ENCODE results near the gene CDCA4. TPM values are rescaled to one million over a fixed set of nuclear protein-coding genes. Genes with fewer than 3 reads are reported as not detected.

The CDCA4 gene
- total RNA-seq, 1 donor from 2014 or later: 50.8 TPM

DNA sequence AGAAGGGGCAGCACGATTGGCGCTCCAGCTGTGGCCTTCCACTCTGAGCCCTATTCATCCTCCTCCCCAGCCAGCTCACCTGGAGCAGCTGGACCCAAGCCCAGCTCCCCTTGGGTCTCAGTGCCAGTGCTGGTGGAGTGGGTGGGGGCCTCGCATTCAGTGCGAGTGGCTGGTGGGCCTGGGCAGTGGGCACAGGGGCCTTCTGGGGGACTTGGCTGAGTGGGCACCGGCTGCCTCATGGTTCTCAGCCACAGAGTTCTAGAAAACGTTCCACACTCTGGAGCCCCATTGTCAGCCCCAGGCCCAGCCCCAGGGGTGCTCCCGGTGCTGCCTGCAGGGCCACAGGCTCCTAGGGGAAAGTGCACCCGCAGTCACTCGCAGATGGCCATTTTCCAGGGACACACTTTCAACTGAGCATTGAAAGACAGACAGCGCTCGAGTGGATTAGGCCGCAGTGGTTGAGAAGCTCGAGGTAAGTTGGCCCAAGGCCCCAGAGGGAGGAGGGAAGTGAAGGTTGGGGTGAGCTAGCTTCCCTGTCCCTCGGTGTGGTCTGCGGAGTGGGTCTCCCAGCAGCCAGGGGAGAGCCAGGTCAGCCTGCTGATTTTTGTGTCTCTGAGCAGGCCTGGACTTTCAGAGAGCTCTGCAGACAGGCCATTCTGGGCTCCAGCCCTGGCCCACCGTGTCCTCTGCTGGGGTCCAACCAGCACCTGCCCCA is 31.5 kb downstream of the CDCA4 start:
- DNase-seq (ENCODE audit: low read depth) (no peak), FAIRE-seq (no peak)
- Histone ChIP-seq H3K36me3 (ENCODE audit: control insufficient read depth, insufficient read depth, low read length) (peaks cover 9% of the 10 kb centered on the region), H3K27me3 (ENCODE audit: control insufficient read depth, insufficient read depth, low read length) (no peaks in the 10 kb centered on the region), H3K4me3 (ENCODE audit: low read depth, low read length) (no peak overlapping the region)
- TF ChIP-seq, protein P1, sequence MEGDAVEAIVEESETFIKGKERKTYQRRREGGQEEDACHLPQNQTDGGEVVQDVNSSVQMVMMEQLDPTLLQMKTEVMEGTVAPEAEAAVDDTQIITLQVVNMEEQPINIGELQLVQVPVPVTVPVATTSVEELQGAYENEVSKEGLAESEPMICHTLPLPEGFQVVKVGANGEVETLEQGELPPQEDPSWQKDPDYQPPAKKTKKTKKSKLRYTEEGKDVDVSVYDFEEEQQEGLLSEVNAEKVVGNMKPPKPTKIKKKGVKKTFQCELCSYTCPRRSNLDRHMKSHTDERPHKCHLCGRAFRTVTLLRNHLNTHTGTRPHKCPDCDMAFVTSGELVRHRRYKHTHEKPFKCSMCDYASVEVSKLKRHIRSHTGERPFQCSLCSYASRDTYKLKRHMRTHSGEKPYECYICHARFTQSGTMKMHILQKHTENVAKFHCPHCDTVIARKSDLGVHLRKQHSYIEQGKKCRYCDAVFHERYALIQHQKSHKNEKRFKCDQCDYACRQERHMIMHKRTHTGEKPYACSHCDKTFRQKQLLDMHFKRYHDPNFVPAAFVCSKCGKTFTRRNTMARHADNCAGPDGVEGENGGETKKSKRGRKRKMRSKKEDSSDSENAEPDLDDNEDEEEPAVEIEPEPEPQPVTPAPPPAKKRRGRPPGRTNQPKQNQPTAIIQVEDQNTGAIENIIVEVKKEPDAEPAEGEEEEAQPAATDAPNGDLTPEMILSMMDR (IDR thresholded peaks at IDR 0.05; ENCODE audit: insufficient read depth, low read length, severe bottlenecking): no peak

DNA sequence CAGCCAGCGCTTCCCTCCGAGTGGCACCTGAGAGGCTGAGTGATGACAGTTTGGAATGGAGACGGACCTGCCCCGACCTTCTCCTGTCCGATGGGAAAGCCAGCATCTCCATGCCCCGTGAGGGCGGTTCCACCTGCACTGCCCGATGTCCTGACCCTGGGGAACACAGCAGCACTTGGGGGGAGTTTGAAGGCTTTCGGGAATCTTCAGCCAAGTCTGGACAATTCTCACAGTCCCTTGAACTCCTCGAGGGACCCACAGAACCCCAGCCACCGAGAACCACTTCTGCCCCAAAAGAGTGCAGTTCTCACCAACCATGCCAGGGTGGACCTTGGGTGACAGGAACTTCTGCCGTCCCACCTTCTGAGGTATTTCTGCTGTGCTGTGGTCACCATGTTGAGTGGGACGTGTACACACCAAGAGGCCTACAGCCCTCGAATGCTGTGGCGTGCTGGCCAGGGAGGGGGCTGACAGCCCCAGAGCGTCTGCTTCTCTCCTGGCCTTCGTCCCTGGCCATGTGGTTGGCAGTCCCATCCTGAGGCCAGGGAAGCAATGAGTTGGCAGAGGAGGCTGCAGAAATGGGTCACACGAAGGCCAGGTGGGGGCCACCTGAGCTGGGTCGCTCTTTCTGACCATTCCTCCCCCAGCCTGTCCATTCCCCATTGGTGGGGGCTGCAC is 34.3 kb downstream of the CDCA4 start:
- peak overlapping the region; percentile 74 for H3K4me3 ChIP-seq (ENCODE audit: low read depth, low read length)
- peaks cover 3% of the 10 kb centered on the region for H3K36me3 ChIP-seq (ENCODE audit: control insufficient read depth, insufficient read depth, low read length)
- DNase-seq (ENCODE audit: low read depth): no peak
- TF ChIP-seq, protein P1 (IDR thresholded peaks at IDR 0.05; ENCODE audit: insufficient read depth, low read length, severe bottlenecking): no peak
- no peak for FAIRE-seq
- no peaks in the 10 kb centered on the region for H3K27me3 ChIP-seq (ENCODE audit: control insufficient read depth, insufficient read depth, low read length)

DNA sequence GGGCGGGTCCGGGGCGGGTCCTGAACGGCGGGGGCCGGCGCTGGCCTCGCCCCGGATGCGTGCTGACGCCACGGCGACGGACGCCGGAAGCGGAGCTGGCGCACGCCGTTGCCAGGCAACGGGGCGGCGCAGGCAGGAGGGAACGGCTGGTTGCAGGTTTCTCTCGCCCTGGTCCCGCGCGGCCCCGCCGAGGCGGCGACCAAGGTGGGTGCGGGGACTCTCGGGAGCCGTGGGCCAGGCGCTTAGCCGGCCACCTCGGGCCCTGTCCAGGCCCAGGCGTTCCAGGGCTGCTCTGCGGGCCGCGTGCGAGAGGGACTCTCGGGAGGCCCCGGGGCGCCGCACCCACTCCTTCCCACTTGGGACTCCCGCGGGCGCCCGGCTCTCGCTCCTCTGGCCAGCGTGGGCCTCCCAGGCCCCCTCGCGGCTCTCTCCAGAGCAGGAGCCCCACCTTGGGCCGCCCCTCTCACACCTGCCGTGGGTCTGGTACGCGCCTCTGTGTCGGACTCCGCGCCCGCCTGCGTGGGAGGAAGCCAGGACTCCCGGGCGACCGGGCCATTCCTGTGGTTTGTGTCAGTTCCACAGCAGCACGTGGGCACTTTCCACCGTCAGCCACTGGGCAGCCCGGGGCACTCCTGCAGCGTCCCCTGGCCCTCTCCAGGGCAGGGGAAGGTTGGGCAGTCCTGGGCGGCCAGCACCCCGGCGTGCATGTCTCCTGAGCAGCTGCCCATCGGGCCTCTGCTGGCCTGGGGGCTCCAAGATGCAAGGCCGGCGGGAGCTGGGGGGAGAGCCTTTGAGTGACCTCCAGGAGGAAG is 35.0 kb downstream of the CDCA4 start, which contains the start of gene CLBA1:
Gene CLBA1, plus strand, starts transcription at position 114 of the 812 bp plus-strand sequence. Its CDS starts 644 bp downstream, at position 758.
- H3K4me3 ChIP-seq (ENCODE audit: low read depth, low read length): peak within 1 kb of the TSS; percentile 74
- TF ChIP-seq, protein P1 (IDR thresholded peaks at IDR 0.05; ENCODE audit: insufficient read depth, low read length, severe bottlenecking): peak; percentile 1
- DNase-seq (ENCODE audit: low read depth) (peak; percentile 80), FAIRE-seq (no peak)
- no peaks in the 10 kb centered on the region for H3K27me3 ChIP-seq (ENCODE audit: control insufficient read depth, insufficient read depth, low read length)
- peaks cover 3% of the 10 kb centered on the region for H3K36me3 ChIP-seq (ENCODE audit: control insufficient read depth, insufficient read depth, low read length)

DNA sequence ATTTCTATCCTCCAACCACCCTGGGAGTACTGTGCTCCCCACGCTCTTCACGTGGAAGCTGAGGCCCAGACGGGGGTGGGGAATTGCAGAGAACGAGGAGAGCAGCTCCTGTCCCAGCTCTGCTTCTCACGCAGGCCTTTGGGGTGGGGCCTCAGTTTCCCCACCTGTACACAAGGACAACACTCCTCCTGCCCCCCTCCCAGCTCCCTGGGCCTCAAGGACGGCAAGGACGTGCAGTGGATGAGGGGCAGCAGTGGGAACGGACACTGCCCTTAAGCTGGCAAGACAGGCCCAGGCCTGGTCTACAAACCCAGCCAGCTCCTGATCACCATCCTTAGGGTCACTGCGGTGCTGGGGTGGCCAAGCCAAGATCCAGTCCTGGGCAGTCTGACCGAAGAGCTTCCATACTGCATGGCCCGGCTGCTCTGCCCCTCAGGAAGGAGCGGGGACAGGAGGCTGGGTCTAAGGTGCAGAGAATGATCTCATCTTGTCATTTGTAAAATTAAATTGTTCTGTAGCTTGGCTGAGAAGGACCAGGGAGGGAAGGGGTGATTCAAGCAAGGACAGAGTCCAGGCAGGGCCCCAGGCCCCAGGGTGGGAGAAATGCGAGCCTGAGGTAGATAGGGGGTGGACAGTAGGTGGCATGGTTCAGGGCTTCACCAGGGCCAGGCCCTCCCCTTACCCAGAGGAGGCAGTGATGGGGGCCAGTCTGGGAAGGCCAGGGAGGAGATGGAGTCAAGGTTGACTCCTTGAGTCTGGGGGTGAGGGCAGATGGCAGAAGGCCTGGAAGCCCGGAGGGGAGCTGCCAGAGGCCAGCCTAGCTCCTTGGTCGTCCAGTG is 36.6 kb downstream of the CDCA4 start:
- DNase-seq (ENCODE audit: low read depth): no peak
- FAIRE-seq: no peak
- TF ChIP-seq, protein P1 (IDR thresholded peaks at IDR 0.05; ENCODE audit: insufficient read depth, low read length, severe bottlenecking): no peak
- Histone ChIP-seq H3K27me3 (ENCODE audit: control insufficient read depth, insufficient read depth, low read length) (no peaks in the 10 kb centered on the region), H3K36me3 (ENCODE audit: control insufficient read depth, insufficient read depth, low read length) (no peaks in the 10 kb centered on the region), H3K4me3 (ENCODE audit: low read depth, low read length) (no peak overlapping the region)

DNA sequence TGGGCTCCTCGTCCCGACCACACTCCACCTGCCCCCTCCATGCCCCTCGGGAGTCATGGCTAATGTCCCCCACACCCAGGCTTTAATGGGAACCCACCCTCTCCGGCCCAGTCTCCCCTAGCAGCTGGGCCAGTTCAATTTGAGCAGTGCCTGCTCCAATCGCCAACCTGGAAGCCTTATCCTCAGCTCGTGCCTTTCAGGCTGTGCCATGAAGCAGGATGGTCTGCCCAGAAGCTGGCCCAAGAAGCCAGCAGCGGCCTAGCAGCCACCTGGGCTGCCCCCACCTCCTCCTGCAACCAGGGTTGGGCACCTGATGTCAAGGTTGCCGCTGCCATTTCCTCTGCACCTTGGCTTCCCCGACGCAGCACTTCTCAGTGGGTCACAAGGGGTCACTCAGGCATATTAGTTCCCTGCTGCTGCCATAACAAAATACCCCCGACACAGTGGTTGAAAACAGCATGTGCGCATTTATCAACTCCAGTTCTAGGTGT is 37.6 kb downstream of the CDCA4 start:
- H3K36me3 ChIP-seq (ENCODE audit: control insufficient read depth, insufficient read depth, low read length): no peaks in the 10 kb centered on the region
- no peak for FAIRE-seq
- no peak overlapping the region for H3K4me3 ChIP-seq (ENCODE audit: low read depth, low read length)
- no peaks in the 10 kb centered on the region for H3K27me3 ChIP-seq (ENCODE audit: control insufficient read depth, insufficient read depth, low read length)
- TF ChIP-seq, protein P1 (IDR thresholded peaks at IDR 0.05; ENCODE audit: insufficient read depth, low read length, severe bottlenecking): no peak
- no peak for DNase-seq (ENCODE audit: low read depth)
